Hepatocyte (in vitro differentiated cells): Measurements from ENCODE around the gene UGT1A5.

Source experiments
- CTCF ChIP-seq: fragments of 200-600 bp; sonication (generic); IDR thresholded peaks from 2 replicates; pipeline ENCODE4 v1.5.1; 2016; ENCODE audit warnings: antibody characterized with exemption, mild to moderate bottlenecking; ENCODE audit not compliant: poor library complexity
- EZH2 ChIP-seq: fragments of 200-600 bp; sonication (generic); IDR thresholded peaks from 2 replicates; pipeline ENCODE4 v1.6.1; 2016; ENCODE audit warnings: antibody characterized with exemption, mild to moderate bottlenecking, borderline replicate concordance
- EZH2phosphoT487 ChIP-seq: fragments of 200-600 bp; sonication (generic); IDR thresholded peaks from one replicate; pipeline ENCODE4 v1.6.1; 2018; ENCODE audit warnings: antibody characterized with exemption, mild to moderate bottlenecking, low read depth, moderate library complexity; ENCODE audit not compliant: unreplicated experiment, severe bottlenecking

- TF ChIP-seq CTCF (no peak), EZH2 (no peak), EZH2phosphoT487 (no peak)
These were observed 97.7 kb downstream of the UGT1A5 start for GRCh38 chr2:233810385-233810784.
